Karpas-422 (cell line): ENCODE results near the gene RBPJ. TPM values are rescaled to one million over a fixed set of nuclear protein-coding genes. Genes with fewer than 3 reads are reported as not detected.

ENCODE experiments used
- DNase-seq: peaks from one replicate; pipeline ENCODE4 v3.0.0-alpha.2; 2015
- H2AFZ ChIP-seq: fragments of 200-600 bp; sonication (generic); 2 replicates; pipeline ENCODE4 v1.6.1; 2014; ENCODE audit warnings: antibody characterized with exemption, low read length, mixed read lengths
- H3K27ac ChIP-seq: fragments of 200-600 bp; sonication (generic); 2 replicates; pipeline ENCODE4 v1.5.1; 2014; ENCODE audit warnings: mild to moderate bottlenecking, low read length, moderate library complexity
- H3K27me3 ChIP-seq: fragments of 200-600 bp; sonication (generic); 2 replicates; pipeline ENCODE4 v1.6.1; 2014; ENCODE audit warnings: low read length, mixed read lengths
- H3K36me3 ChIP-seq: fragments of 200-600 bp; sonication (generic); 2 replicates; pipeline ENCODE4 v1.6.1; 2014; ENCODE audit warnings: low read length, mixed read lengths; ENCODE audit not compliant: insufficient read depth
- H3K4me1 ChIP-seq: fragments of 200-600 bp; sonication (generic); 2 replicates; pipeline ENCODE4 v1.6.1; 2014; ENCODE audit warnings: mild to moderate bottlenecking, low read length, mixed read lengths
- H3K4me2 ChIP-seq: fragments of 200-600 bp; sonication (generic); 2 replicates; pipeline ENCODE4 v1.6.1; 2014; ENCODE audit warnings: low read length, low read depth, mild to moderate bottlenecking; ENCODE audit not compliant: poor library complexity, severe bottlenecking
- H3K4me3 ChIP-seq: fragments of 200-600 bp; sonication (generic); 2 replicates; pipeline ENCODE4 v1.5.1; 2014; ENCODE audit warnings: mild to moderate bottlenecking, antibody characterized with exemption, low read length, mixed read lengths
- H3K79me2 ChIP-seq: fragments of 200-600 bp; sonication (generic); 2 replicates; pipeline ENCODE4 v1.6.1; 2014; ENCODE audit warnings: mild to moderate bottlenecking, low read length, mixed read lengths
- H3K9ac ChIP-seq: fragments of 200-600 bp; sonication (generic); 2 replicates; pipeline ENCODE4 v1.6.0; 2014; ENCODE audit warnings: low read length
- H3K9me2 ChIP-seq: fragments of 200-600 bp; sonication (generic), shearing (Covaris generic); replicated peaks from 2 replicates; pipeline ENCODE4 v1.6.0; 2014; ENCODE audit warnings: mild to moderate bottlenecking, low read length, moderate library complexity; ENCODE audit not compliant: insufficient read depth
- H3K9me3 ChIP-seq: fragments of 300-700, 200-600 bp; sonication (generic); 2 replicates; pipeline ENCODE4 v1.6.1; 2014; ENCODE audit warnings: low read length, mixed read lengths
- H4K20me1 ChIP-seq: fragments of 200-600 bp; sonication (generic); 2 replicates; pipeline ENCODE4 v1.6.1; 2014; ENCODE audit warnings: mild to moderate bottlenecking, antibody characterized with exemption, low read length, low read depth; ENCODE audit not compliant: insufficient read depth
- total RNA-seq: library from RNA; depleted of rRNA; stranded (reverse); fragments of >200 nt; shearing (Covaris generic); gene quantifications from 2 replicates; pipeline ENCODE4 v1.2.3, GENCODE V29; 2014; ENCODE audit warnings: low replicate concordance

RBPJ gene
- total RNA-seq, 1 experiment from 2014 or later = 36.8 TPM

DNA sequence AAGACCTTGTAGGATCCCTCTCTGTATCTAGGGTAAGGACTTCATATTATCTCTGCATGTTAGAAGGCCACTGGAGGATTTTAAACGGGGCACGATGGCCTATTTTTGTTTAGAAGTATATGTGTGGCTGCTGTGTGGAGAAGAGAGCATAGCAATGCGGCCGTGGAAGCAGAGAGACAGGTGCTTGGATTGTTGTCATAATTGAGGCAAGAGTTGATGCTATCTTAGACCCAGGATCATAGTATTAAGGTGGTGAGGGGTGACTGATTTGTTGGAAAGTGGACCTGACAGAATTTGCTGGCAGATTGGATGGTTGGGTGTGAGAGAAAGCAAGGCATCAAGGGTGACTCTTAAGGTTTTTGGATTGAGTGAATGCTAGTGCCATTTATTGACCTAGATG is 106.1 kb downstream of the RBPJ start:
- no peaks in the 10 kb centered on the region for H3K79me2 ChIP-seq
- H3K27ac ChIP-seq = no peak overlapping the region
- no peaks in the 10 kb centered on the region for H3K9me3 ChIP-seq
- H3K9me2 ChIP-seq = no peaks in the 10 kb centered on the region
- no peak overlapping the region for H2AFZ ChIP-seq
- no peaks in the 10 kb centered on the region for H3K27me3 ChIP-seq
- H3K9ac ChIP-seq = no peak overlapping the region
- no peak for DNase-seq
- H3K36me3 ChIP-seq = peaks cover 5% of the 10 kb centered on the region; the same call in 1 of the 2 replicates
- no peaks in the 10 kb centered on the region for H4K20me1 ChIP-seq
- H3K4me3 ChIP-seq = no peak overlapping the region
- H3K4me2 ChIP-seq = no peak overlapping the region
- H3K4me1 ChIP-seq = no peaks in the 10 kb centered on the region

- Histone ChIP-seq H3K36me3 (no peaks in the 10 kb centered on the region), H3K27ac (no peak overlapping the region), H3K4me3 (no peak overlapping the region), H4K20me1 (no peaks in the 10 kb centered on the region), H3K4me1 (no peaks in the 10 kb centered on the region), H3K9me3 (no peaks in the 10 kb centered on the region), H3K79me2 (no peaks in the 10 kb centered on the region), H2AFZ (no peak overlapping the region), H3K9me2 (no peaks in the 10 kb centered on the region), H3K4me2 (no peak overlapping the region), H3K9ac (no peak overlapping the region), H3K27me3 (no peaks in the 10 kb centered on the region)
- no peak for DNase-seq
Measured at GRCh38 chr4:26429910-26430309, 109.1 kb downstream of the RBPJ start.

- Histone ChIP-seq H3K27me3 (no peaks in the 10 kb centered on the region), H3K79me2 (no peaks in the 10 kb centered on the region), H3K4me2 (no peak overlapping the region), H3K9me3 (no peaks in the 10 kb centered on the region), H3K36me3 (no peaks in the 10 kb centered on the region), H3K9me2 (no peaks in the 10 kb centered on the region), H3K4me1 (no peaks in the 10 kb centered on the region), H3K9ac (no peak overlapping the region), H3K4me3 (no peak overlapping the region), H2AFZ (no peak overlapping the region), H3K27ac (no peak overlapping the region), H4K20me1 (no peaks in the 10 kb centered on the region)
- no peak for DNase-seq
Measured at GRCh38 chr4:26431461-26432180, 110.8 kb downstream of the RBPJ start.

GRCh38 chr4:26432419-26432818 is 111.6 kb downstream of the RBPJ start:
- no peaks in the 10 kb centered on the region for H4K20me1 ChIP-seq
- no peaks in the 10 kb centered on the region for H3K79me2 ChIP-seq
- H3K27ac ChIP-seq = no peak overlapping the region
- H3K9me2 ChIP-seq = no peaks in the 10 kb centered on the region
- no peak overlapping the region for H2AFZ ChIP-seq
- DNase-seq = no peak
- H3K4me2 ChIP-seq = no peak overlapping the region
- H3K36me3 ChIP-seq = no peaks in the 10 kb centered on the region
- no peak overlapping the region for H3K9ac ChIP-seq
- no peaks in the 10 kb centered on the region for H3K27me3 ChIP-seq
- no peaks in the 10 kb centered on the region for H3K4me1 ChIP-seq
- H3K9me3 ChIP-seq = no peaks in the 10 kb centered on the region
- H3K4me3 ChIP-seq = no peak overlapping the region

DNA sequence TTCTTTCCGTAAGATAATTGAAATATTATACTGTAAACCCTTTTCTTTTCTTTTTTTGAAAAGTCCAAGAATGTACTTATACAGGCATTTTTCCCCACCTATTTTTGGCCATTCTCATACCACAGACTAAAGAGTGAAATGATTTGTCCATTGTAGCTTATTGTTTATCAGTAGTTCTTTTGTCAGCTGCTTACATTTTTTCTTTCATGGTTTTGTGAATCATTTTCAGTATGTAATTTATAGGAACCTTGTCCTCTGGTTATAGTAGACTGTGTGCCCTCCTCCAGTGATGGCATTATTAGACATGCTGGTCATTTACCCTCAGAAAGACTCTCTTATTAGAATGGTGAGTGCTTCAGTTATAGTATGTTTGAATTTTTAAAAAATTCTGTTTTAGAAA is 112.7 kb downstream of the RBPJ start:
- no peaks in the 10 kb centered on the region for H3K79me2 ChIP-seq
- H3K4me2 ChIP-seq = no peak overlapping the region
- H3K9ac ChIP-seq = no peak overlapping the region
- H2AFZ ChIP-seq = no peak overlapping the region
- H3K27ac ChIP-seq = no peak overlapping the region
- H3K27me3 ChIP-seq = no peaks in the 10 kb centered on the region
- no peak overlapping the region for H3K4me3 ChIP-seq
- no peak for DNase-seq
- no peaks in the 10 kb centered on the region for H3K4me1 ChIP-seq
- H4K20me1 ChIP-seq = no peaks in the 10 kb centered on the region
- no peaks in the 10 kb centered on the region for H3K9me2 ChIP-seq
- no peaks in the 10 kb centered on the region for H3K36me3 ChIP-seq
- H3K9me3 ChIP-seq = no peaks in the 10 kb centered on the region

DNA sequence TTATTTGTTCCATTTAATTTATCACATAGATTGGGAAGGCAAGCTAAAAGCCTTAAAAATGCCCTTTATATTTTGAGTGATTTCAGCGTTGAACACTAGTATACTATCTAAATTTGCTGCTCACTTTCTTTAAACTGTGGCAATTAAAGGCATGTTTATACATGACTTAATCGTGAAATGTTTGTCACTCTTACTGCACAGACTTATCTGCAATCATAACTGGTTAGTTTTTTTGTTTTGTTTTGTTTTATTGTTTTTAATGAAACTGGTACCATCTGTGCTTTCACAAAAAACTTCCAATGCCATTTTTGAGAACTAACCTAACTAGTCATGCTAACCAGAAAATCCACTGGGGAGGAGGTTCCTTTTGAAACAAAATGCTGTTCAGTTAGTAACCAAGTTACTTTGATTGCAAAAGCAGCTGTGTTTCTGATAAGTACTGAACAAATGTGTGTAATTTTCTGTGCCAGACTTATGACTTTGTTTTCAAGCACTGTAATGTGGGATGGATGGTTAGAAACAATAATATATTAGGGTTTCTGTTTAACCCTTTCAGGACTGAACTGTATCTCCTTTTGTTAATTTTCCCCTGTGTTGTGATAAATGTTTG is 113.3 kb downstream of the RBPJ start:
- no peaks in the 10 kb centered on the region for H3K79me2 ChIP-seq
- H4K20me1 ChIP-seq = no peaks in the 10 kb centered on the region
- H3K36me3 ChIP-seq = no peaks in the 10 kb centered on the region
- H2AFZ ChIP-seq = no peak overlapping the region
- H3K9me2 ChIP-seq = no peaks in the 10 kb centered on the region
- no peaks in the 10 kb centered on the region for H3K9me3 ChIP-seq
- DNase-seq = no peak
- no peak overlapping the region for H3K9ac ChIP-seq
- H3K4me3 ChIP-seq = no peak overlapping the region
- H3K4me2 ChIP-seq = no peak overlapping the region
- H3K27me3 ChIP-seq = no peaks in the 10 kb centered on the region
- no peaks in the 10 kb centered on the region for H3K4me1 ChIP-seq
- H3K27ac ChIP-seq = no peak overlapping the region

- Histone ChIP-seq H2AFZ (no peak overlapping the region), H3K79me2 (no peaks in the 10 kb centered on the region), H3K27me3 (no peaks in the 10 kb centered on the region)
Measured at GRCh38 chr4:26441102-26441501, 120.3 kb downstream of the RBPJ start.

DNA sequence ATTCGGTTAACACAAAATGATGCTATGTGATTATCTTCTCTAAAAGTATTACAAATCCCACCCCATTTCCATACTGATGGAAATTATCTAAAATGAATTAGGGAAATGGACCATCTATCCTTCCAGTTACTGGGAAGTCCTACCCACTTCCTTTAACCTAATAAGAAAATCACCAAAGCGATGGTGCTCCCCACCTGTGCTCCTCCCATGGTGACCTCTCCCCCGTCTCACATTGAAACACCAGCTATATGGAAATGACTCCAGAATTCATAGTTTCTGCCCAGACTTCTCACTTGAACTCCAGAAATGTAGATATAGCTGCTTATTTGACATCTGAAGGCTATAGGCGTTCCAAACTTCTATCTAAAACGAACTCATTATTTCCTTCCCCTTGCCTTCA is 121.0 kb downstream of the RBPJ start:
- Histone ChIP-seq H3K27me3 (no peaks in the 10 kb centered on the region), H3K9me3 (no peaks in the 10 kb centered on the region), H3K79me2 (no peaks in the 10 kb centered on the region), H3K36me3 (no peaks in the 10 kb centered on the region), H3K4me2 (no peak overlapping the region), H3K4me1 (no peaks in the 10 kb centered on the region), H3K9me2 (no peaks in the 10 kb centered on the region), H3K9ac (no peak overlapping the region), H3K27ac (no peak overlapping the region), H2AFZ (no peak overlapping the region), H4K20me1 (no peaks in the 10 kb centered on the region), H3K4me3 (no peak overlapping the region)
- no peak for DNase-seq

More at GRCh38 chr4:26441102-26441501, 120.3 kb downstream of the RBPJ start:
- Histone ChIP-seq H3K4me2 (no peak overlapping the region), H3K4me3 (no peak overlapping the region), H3K4me1 (no peaks in the 10 kb centered on the region), H3K9ac (no peak overlapping the region), H3K36me3 (no peaks in the 10 kb centered on the region), H4K20me1 (no peaks in the 10 kb centered on the region), H3K9me2 (no peaks in the 10 kb centered on the region), H3K9me3 (no peaks in the 10 kb centered on the region), H3K27ac (no peak overlapping the region)
- DNase-seq = no peak
